Loucy (cell line): Measurements from ENCODE around the gene LRRC10B.

Experiments used
- EZH2phosphoT487 ChIP-seq: fragments of 200-600 bp; IDR thresholded peaks from 2 replicates; pipeline ENCODE4 v1.6.1; 2018; ENCODE audit warnings: antibody characterized with exemption, mild to moderate bottlenecking, moderate library complexity, borderline replicate concordance
- TF ChIP-seq, protein P1 (sequence below): fragments of 200-600 bp; sonication (generic); conservative IDR thresholded peaks from 2 replicates; pipeline ENCODE4 v1.5.1; 2014; ENCODE audit warnings: mild to moderate bottlenecking, antibody characterized with exemption, low read length

DNA sequence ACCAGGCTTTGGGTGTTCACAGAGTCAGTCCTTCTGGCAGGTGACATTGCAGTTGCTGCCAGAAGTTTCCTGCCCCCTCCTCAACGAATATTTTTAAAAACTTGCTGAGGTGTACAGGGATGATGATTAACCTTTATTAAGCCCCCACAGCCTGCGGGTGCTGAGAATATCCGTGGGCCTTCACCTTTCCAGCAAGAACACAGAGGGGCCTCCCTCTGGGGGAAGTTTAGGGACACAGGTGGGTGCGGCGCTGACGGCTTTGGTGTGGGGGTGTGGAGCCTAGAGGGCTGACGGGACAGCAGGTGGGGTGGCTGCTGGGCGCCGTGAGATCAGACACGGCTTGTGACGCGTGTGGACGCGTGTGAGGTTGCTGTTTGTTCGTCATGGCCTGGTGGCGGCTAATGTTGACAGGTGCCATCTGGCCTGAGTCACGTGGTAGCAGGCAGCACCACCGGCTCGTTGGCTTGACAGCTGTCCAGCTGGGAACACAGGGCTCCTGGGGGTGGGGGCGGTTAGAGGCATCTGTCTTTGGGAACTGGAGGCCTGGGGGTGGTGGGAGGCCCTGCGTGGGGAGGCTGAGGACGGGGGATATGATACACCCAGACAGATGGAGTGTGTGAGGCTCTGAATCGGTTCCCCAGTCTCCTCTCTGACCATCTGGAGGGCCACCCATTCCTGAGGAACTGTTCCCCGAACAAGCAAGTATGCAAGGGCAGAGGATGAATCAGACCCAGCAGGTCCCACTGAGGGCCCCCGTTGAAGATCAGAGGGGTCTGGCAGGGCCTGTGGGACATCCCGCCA, 12.5 kb upstream of the LRRC10B start:
- TF ChIP-seq, protein P1, sequence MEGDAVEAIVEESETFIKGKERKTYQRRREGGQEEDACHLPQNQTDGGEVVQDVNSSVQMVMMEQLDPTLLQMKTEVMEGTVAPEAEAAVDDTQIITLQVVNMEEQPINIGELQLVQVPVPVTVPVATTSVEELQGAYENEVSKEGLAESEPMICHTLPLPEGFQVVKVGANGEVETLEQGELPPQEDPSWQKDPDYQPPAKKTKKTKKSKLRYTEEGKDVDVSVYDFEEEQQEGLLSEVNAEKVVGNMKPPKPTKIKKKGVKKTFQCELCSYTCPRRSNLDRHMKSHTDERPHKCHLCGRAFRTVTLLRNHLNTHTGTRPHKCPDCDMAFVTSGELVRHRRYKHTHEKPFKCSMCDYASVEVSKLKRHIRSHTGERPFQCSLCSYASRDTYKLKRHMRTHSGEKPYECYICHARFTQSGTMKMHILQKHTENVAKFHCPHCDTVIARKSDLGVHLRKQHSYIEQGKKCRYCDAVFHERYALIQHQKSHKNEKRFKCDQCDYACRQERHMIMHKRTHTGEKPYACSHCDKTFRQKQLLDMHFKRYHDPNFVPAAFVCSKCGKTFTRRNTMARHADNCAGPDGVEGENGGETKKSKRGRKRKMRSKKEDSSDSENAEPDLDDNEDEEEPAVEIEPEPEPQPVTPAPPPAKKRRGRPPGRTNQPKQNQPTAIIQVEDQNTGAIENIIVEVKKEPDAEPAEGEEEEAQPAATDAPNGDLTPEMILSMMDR: no peak
- no peak for TF ChIP-seq EZH2phosphoT487
